A549 (cell line): ENCODE measurements around the gene UBAC2.

Experiments used
- ATOH8 ChIP-seq: fragments of 250-450 bp; sonication (Bioruptor Pico); IDR thresholded peaks from 2 replicates; pipeline ENCODE4 v1.5.0; 2020; ENCODE audit warnings: low read depth, mild to moderate bottlenecking, moderate library complexity
- CTCF ChIP-seq: fragments of >200 bp; sonication (Bioruptor Twin); formaldehyde crosslinking; IDR thresholded peaks from 3 replicates; pipeline ENCODE4 v1.5.1; 2016
- MAX ChIP-seq: IDR thresholded peaks from 2 replicates; pipeline ENCODE4 v1.6.1; 2012
- MYC ChIP-seq: IDR thresholded peaks from 2 replicates; pipeline ENCODE4 v1.6.1; 2012; ENCODE audit warnings: mild to moderate bottlenecking, inconsistent platforms, low read length, improper control_type of control experiment, borderline replicate concordance
- RFX5 ChIP-seq: fragments of 450-650 bp; IDR thresholded peaks from 2 replicates; pipeline ENCODE4 v1.7.1; 2014; ENCODE audit warnings: antibody characterized with exemption, mild to moderate bottlenecking, moderate library complexity
- SMC3 ChIP-seq: fragments of >200 bp; sonication (Bioruptor Twin); formaldehyde crosslinking; IDR thresholded peaks from 3 replicates; pipeline ENCODE4 v1.6.1; 2018; ENCODE audit warnings: inconsistent platforms

GRCh38 chr13:99361197-99361596 lies 160.5 kb downstream of the UBAC2 start:
- no peak for TF ChIP-seq CTCF
- no peak for TF ChIP-seq RFX5
- TF ChIP-seq ATOH8: no peak
- no peak for TF ChIP-seq SMC3
- no peak for TF ChIP-seq MYC
- no peak for TF ChIP-seq MAX
